ENCODE measurements around the gene HBS1L. TPM values are rescaled to one million over a fixed set of nuclear protein-coding genes. Genes with fewer than 3 reads are reported as not detected.

Gene HBS1L
- total RNA-seq, 2 experiments from 2014 or later, result 82.9 to 93.1 TPM

DNA sequence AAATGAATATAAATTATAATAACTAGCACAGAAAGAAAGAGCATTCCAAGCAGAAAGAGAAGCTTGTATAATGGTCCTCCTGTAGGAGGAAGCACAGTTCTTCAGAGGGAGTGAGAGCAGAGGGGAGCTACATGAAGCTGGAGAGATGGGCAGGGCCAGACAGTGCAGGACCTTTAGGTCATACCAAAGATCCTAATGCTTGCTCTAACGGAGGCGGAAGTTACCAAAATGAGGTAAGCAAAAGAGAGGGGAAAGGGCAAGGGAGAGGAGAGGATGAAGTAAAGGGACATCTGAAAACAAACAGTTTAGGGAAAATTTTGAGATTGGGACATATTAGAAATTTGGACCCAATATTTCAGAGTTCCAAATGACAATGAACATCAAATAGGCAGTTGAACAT lies 50.2 kb downstream of the HBS1L start:
- Histone ChIP-seq H3K9me2 (ENCODE audit: insufficient read depth, low read length) (no peaks in the 10 kb centered on the region), H3K4me3 (ENCODE audit: low read depth, low read length, poor library complexity, severe bottlenecking) (no peak overlapping the region), H4K20me1 (ENCODE audit: insufficient read depth, low read length) (no peaks in the 10 kb centered on the region), H3K4me1 (ENCODE audit: insufficient read depth, low read length, poor library complexity, severe bottlenecking) (peaks cover 6% of the 10 kb centered on the region), H3K4me2 (ENCODE audit: low read length) (no peak overlapping the region), H3K36me3 (ENCODE audit: insufficient read depth, low read length) (peaks cover 22% of the 10 kb centered on the region; the same call in 1 of the 2 replicates), H3K9me3 (ENCODE audit: low read length) (no peaks in the 10 kb centered on the region), H2AFZ (ENCODE audit: low read length) (no peak overlapping the region), H3K79me2 (ENCODE audit: insufficient read depth, low read depth, low read length) (no peaks in the 10 kb centered on the region), H3K27ac (ENCODE audit: low read depth, low read length, poor library complexity, severe bottlenecking) (no peak overlapping the region)
- BruUV-seq (replicated peaks), result no TSS peak
- CTCF ChIA-PET (ENCODE audit: unreplicated experiment), result interaction anchor here (0.5 kb wide), 1 partner anchor 50 kb away, joined by 4 read pairs; the partner anchor contains the start of gene HBS1L
- TF ChIP-seq, protein P1, sequence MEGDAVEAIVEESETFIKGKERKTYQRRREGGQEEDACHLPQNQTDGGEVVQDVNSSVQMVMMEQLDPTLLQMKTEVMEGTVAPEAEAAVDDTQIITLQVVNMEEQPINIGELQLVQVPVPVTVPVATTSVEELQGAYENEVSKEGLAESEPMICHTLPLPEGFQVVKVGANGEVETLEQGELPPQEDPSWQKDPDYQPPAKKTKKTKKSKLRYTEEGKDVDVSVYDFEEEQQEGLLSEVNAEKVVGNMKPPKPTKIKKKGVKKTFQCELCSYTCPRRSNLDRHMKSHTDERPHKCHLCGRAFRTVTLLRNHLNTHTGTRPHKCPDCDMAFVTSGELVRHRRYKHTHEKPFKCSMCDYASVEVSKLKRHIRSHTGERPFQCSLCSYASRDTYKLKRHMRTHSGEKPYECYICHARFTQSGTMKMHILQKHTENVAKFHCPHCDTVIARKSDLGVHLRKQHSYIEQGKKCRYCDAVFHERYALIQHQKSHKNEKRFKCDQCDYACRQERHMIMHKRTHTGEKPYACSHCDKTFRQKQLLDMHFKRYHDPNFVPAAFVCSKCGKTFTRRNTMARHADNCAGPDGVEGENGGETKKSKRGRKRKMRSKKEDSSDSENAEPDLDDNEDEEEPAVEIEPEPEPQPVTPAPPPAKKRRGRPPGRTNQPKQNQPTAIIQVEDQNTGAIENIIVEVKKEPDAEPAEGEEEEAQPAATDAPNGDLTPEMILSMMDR (conservative IDR thresholded peaks at IDR 0.05; ENCODE audit: low read length), result no peak
- TF ChIP-seq EZH2phosphoT487 (IDR thresholded peaks at IDR 0.05; ENCODE audit: borderline replicate concordance, low read depth, low read length), result no peak
- intact Hi-C loops (cut with micrococcal nuclease; ENCODE audit: unreplicated experiment), result no loop called here
- no peak for DNase-seq (ENCODE audit: low spot score)
- POLR2A ChIA-PET, result interaction anchor here (0.8 to 1.3 kb wide), 2 partner anchors 8 to 77 kb away, joined by 3 to 4 read pairs; no protein-coding TSS in a partner anchor

DNA sequence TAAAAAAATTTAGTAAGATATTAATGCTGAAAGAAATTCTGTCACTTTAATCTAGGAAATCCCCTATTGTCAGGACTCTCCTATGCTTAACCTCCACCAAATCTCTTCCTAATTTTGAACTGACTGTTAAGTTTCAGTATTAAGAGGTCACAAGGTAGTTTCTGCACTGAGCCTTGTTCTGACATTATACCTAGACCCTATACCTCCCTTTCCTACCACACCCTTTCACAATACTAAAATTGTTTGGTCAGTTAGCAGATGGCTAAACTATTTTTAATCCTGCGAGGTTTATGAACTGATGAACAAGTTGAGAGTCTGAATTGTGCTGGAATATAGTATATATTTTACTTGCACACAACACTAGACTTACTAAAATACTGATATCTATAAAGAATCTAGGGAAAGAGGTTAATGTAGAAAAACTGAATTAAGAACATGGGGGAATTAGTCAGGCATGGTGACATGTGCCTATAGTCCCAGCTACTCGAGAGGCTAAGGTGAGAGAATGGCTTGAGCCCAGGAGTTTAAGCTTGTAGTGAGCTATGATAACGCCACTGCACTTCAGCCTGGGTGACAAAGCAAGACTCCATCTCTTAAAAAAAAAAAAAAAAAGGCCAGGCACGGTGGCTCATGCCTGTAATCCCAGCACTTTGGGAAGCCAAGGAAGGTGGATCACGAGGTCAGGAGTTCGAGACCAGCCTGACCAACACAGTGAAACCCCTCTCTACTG lies 51.5 kb downstream of the HBS1L start:
- Histone ChIP-seq H3K27ac (ENCODE audit: low read depth, low read length, poor library complexity, severe bottlenecking) (peak overlapping the region; percentile 11), H2AFZ (ENCODE audit: low read length) (no peak overlapping the region), H3K4me3 (ENCODE audit: low read depth, low read length, poor library complexity, severe bottlenecking) (no peak overlapping the region)

More for the DNA sequence above, 51.5 kb downstream of the HBS1L start:
- no peaks in the 10 kb centered on the region for H3K9me2 ChIP-seq (ENCODE audit: insufficient read depth, low read length)
- H4K20me1 ChIP-seq (ENCODE audit: insufficient read depth, low read length), result no peaks in the 10 kb centered on the region
- POLR2A ChIA-PET, result interaction anchor here (1.0 to 1.3 kb wide), 3 partner anchors 9 to 10 kb away, joined by 3 to 4 read pairs (median 4); no protein-coding TSS in a partner anchor
- intact Hi-C loops (cut with micrococcal nuclease; ENCODE audit: unreplicated experiment), result no loop called here
- H3K36me3 ChIP-seq (ENCODE audit: insufficient read depth, low read length), result peaks cover 27% of the 10 kb centered on the region; the same call in 1 of the 2 replicates
- CTCF ChIA-PET (ENCODE audit: unreplicated experiment), result no interaction called here
- H3K9me3 ChIP-seq (ENCODE audit: low read length), result no peaks in the 10 kb centered on the region
- no TSS peak for BruUV-seq (replicated peaks)
- no peak for TF ChIP-seq EZH2phosphoT487 (IDR thresholded peaks at IDR 0.05; ENCODE audit: borderline replicate concordance, low read depth, low read length)
- TF ChIP-seq, protein P1 (conservative IDR thresholded peaks at IDR 0.05; ENCODE audit: low read length), result no peak
- peaks cover 6% of the 10 kb centered on the region for H3K4me1 ChIP-seq (ENCODE audit: insufficient read depth, low read length, poor library complexity, severe bottlenecking)
- no peaks in the 10 kb centered on the region for H3K79me2 ChIP-seq (ENCODE audit: insufficient read depth, low read depth, low read length)
- DNase-seq (ENCODE audit: low spot score), result no peak
- H3K4me2 ChIP-seq (ENCODE audit: low read length), result no peak overlapping the region
